ENCODE data around the gene AARS2. TPM values are rescaled to one million over a fixed set of nuclear protein-coding genes. Genes with fewer than 3 reads are reported as not detected.

Gene AARS2
- total and polyA plus RNA-seq, 4 donors, result 1.9 to 9.6 (median 6.9) TPM

GRCh38 chr6:44292661-44293365, 20.3 kb downstream of the AARS2 start (continued):
- TF ChIP-seq SP1 (IDR thresholded peaks at IDR 0.05) (no peak), REST (IDR thresholded peaks at IDR 0.05) (no peak), HNF4A (conservative IDR thresholded peaks at IDR 0.05) (no peak), FOXA2 (IDR thresholded peaks at IDR 0.05) (no peak), RAD21 (IDR thresholded peaks at IDR 0.05) (no peak), RXRA (IDR thresholded peaks at IDR 0.05) (no peak), GABPA (IDR thresholded peaks at IDR 0.05 in 1 of 2, conservative IDR thresholded peaks at IDR 0.05 in 1 of 2) (no peak)

GRCh38 chr6:44291841-44292240, 21.3 kb downstream of the AARS2 start:
- H3K9me3 ChIP-seq (ENCODE audit: control insufficient read depth in 4 of 4, low read length in 3 of 4), result no peaks in the 10 kb centered on the region
- no peak overlapping the region for H3K9ac ChIP-seq (ENCODE audit: low read depth in 1 of 2, low read length in 2 of 2)
- peaks cover 0 to 16% (median 8%) of the 10 kb centered on the region in 4 donors for H3K27me3 ChIP-seq (ENCODE audit: control insufficient read depth in 4 of 4, insufficient read depth in 4 of 4, low read length in 3 of 4)

More at GRCh38 chr6:44291841-44292240, 21.3 kb downstream of the AARS2 start:
- no peak for DNase-seq (ENCODE audit: low spot score)
- H3K4me3 ChIP-seq (ENCODE audit: low read depth in 1 of 3, low read length in 3 of 3), result no peak overlapping the region
- no peak overlapping the region for H3K27ac ChIP-seq (ENCODE audit: low read depth in 1 of 2, low read length in 2 of 2)
- H3K36me3 ChIP-seq (ENCODE audit: control insufficient read depth in 4 of 4, insufficient read depth in 3 of 4, low read depth in 1 of 4, low read length in 3 of 4), result no peaks in the 10 kb centered on the region
- 66% methylated on average over 4 of the region's 4 CpGs for WGBS
- peaks cover 0 to 2% (median under 1%) of the 10 kb centered on the region in 4 donors for H3K4me1 ChIP-seq (ENCODE audit: control insufficient read depth in 4 of 4, insufficient read depth in 4 of 4, low read length in 3 of 4)
- TF ChIP-seq, protein P1, sequence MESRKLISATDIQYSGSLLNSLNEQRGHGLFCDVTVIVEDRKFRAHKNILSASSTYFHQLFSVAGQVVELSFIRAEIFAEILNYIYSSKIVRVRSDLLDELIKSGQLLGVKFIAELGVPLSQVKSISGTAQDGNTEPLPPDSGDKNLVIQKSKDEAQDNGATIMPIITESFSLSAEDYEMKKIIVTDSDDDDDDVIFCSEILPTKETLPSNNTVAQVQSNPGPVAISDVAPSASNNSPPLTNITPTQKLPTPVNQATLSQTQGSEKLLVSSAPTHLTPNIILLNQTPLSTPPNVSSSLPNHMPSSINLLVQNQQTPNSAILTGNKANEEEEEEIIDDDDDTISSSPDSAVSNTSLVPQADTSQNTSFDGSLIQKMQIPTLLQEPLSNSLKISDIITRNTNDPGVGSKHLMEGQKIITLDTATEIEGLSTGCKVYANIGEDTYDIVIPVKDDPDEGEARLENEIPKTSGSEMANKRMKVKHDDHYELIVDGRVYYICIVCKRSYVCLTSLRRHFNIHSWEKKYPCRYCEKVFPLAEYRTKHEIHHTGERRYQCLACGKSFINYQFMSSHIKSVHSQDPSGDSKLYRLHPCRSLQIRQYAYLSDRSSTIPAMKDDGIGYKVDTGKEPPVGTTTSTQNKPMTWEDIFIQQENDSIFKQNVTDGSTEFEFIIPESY (IDR thresholded peaks at IDR 0.05), result no peak
- TF ChIP-seq RAD21 (IDR thresholded peaks at IDR 0.05) (no peak), REST (IDR thresholded peaks at IDR 0.05) (no peak), YY1 (IDR thresholded peaks at IDR 0.05) (no peak), JUND (IDR thresholded peaks at IDR 0.05) (no peak), FOXA1 (IDR thresholded peaks at IDR 0.05) (no peak), ATF3 (IDR thresholded peaks at IDR 0.05) (no peak), SP1 (IDR thresholded peaks at IDR 0.05) (no peak), NR2F2 (IDR thresholded peaks at IDR 0.05) (no peak), MAX (IDR thresholded peaks at IDR 0.05) (no peak)
- TF ChIP-seq, protein P2, sequence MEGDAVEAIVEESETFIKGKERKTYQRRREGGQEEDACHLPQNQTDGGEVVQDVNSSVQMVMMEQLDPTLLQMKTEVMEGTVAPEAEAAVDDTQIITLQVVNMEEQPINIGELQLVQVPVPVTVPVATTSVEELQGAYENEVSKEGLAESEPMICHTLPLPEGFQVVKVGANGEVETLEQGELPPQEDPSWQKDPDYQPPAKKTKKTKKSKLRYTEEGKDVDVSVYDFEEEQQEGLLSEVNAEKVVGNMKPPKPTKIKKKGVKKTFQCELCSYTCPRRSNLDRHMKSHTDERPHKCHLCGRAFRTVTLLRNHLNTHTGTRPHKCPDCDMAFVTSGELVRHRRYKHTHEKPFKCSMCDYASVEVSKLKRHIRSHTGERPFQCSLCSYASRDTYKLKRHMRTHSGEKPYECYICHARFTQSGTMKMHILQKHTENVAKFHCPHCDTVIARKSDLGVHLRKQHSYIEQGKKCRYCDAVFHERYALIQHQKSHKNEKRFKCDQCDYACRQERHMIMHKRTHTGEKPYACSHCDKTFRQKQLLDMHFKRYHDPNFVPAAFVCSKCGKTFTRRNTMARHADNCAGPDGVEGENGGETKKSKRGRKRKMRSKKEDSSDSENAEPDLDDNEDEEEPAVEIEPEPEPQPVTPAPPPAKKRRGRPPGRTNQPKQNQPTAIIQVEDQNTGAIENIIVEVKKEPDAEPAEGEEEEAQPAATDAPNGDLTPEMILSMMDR (IDR thresholded peaks at IDR 0.05; ENCODE audit: low read depth, low read length, missing input control), result no peak
